NCI-H128 (cell line): ENCODE results near the gene JAG2.

ENCODE experiments used
- DNase-seq: peaks from one replicate; lab custom pipeline; 2025; ENCODE audit not compliant: unreplicated experiment; lab: John Stamatoyannopoulos, UW

The JAG2 gene

DNA sequence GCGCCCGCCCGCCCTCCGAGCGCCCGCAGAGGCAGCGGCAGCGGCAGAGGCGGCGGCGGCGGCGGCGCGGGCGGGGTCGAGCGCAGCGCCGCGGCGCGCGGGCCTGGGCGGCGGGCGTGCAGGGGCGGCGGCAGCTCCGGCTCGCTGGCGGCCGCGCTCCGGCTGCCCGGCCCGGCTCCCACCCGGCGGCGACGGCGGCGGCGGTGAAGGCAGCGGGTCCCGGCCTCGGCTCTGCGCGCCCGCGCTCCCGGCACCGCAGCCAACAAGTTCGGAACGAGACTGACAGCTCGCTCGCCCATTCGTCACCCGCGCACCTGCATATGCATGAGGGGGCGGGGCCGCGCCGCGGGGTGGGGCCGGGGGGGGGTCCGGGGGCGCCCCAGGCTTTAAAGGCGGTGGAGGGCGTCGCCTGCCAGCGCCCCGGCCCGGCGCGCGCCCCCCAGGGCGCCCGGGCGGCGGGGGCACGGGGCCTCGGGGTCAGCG lies at the start of gene JAG2:
TSS of gene JAG2 (minus strand) at position 281 of the 483 bp plus-strand sequence. CDS start 356 bp downstream, outside the sequence.
- no peak for DNase-seq

DNA sequence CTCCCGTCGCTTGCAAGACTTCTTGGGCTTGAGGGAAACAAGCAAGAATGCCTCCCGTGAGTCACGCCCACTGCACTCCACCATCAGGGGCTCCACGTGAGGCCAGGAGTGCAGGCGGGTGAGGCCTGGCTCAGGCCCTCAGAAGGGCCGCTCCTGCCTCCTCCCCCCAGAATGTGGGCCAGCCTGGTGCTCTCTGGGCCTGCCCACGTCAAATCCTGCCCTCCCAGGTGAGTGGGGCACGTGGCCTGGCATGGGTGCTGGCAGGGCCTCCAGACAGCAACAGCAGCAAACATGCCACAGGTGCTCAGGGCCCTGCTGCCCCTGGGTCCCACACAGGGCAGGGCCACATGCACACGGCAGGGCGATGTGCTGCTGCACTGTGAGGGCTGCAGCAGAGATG lies 49.2 kb upstream of the JAG2 start:
- DNase-seq, result no peak

DNA sequence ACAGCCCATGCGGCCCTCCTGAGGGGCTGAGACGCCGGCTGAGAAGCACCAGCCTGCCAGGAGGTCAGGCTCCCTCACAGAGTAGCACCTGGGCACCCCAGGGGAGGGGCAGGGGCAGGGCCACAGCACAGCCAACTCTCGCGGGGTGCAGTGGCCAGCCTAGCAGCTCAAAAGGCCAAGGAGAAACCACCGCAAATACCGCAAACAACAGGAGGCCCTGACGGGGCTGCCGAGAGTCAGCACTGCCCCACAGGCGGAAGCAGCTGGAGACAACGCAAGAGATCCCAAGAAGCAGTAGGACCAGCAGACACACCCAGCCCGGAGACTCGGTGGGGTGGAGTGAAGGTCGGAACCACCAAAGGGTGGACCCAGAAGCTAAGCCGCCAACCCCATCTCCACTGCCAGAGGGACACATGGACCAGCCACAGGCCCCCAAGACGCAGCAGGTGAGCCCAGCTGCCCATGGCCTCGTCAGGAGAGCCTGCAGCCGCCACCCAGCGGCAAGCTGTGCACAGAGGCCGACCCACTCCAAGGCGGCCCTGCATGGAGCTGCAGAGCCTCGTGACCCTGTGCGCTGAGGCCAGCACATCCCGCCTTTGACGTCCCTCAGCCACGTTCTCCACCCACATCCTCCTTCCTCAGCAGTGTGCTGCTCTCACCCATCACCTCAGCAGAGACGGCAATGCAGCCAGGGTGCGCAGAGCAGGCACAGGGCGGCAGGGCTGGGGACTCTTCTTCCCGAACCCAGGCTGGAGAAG lies 48.1 kb upstream of the JAG2 start:
- DNase-seq, result no peak

DNA sequence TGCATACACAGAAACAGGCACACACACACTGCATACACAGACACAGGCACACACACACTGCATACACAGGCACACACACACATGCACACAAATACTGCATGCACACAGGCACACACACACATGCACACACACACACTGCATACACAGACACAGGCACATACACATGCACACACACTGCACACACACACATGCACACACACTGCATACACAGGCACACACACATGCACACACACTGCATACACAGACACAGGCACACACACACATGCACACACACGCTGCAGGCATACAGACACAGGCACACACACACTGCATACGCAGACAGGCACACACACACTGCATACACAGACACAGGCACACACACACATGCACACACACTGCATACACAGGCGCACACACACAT lies 47.0 kb upstream of the JAG2 start:
- DNase-seq, result no peak

DNA sequence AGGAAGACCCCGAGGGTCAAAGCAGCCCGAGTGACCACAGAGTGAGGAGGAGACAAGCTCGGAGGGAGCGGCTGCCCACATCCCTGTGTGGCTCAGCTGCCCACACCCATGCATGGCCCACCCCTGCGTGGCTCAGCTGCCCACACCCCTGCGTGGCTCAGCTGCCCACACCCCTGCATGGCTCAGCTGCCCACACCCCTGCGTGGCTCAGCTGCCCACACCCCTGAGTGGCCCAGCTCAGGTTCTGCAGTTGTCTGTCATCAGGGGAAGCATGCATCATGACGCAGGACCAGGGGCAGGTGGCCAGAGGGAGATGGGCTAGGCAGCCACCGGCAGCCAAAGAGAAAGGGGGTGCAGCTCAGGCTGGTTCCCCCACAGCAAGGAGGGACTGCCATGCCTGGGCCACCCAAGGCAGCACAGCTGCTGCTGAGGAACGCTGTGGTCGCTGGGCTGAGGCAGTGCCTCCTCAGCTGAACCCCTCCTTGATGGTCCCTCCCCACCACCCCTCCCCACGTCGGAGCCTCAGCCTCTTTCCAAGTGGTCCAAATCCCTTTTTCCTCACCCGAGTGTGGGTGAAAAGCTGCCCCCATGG lies 45.8 kb upstream of the JAG2 start:
- no peak for DNase-seq

DNA sequence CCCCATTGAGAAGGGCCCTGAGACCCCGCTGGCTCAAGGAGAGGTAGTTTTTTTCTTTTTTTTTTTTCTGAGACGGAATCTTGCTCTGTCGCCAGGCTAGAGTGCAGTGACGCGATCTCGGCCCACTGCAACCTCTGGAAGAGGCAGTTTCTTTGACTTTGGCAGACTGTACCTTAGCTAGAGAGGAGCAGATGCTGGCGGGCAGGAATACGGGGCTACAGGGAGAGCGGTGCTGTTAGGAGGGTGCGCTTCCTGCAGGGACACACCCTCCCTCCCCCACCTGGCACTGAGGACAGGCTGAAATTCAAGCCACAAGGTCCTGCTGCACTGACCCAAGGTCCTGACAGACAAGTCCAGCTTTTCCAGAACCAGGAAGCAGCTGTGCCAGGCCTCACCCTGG lies 44.8 kb upstream of the JAG2 start:
- no peak for DNase-seq

DNA sequence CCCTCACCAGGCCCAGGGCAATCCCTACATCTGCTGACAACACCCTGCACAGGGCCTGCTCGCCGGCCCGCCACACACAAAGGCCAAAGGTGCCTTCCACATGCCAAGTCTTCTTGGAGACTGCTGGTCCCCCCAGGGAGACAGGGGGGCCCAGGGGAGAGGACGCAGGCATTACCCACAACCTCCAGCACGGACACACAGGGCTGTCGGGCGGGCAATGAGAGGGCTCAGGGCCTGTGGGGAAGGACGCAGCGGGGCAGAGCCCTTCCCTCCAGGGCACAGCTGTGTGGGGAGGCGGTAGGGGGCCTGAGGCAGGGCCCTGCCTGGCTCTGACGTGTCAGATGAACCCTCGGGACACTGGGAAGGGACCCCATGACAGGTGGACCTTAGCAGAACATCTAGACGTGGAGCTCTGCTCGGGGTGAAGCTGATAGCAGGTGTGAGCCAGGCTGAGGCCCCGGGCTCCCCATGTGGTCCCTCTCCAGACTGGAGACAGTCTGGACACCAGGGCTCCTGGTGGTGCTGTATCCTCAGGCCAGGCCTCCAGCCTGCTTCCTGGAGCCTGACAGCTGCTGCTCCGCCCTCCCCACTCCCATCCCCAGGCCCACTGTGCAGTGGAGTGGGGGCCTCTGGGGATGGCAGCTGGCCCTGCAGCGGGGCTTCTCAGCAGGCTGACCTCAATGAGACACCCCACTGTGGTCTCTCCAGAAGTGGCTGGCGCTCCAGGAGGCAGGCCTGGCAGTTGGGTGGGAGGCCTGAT lies 44.1 kb upstream of the JAG2 start:
- DNase-seq, result no peak

DNA sequence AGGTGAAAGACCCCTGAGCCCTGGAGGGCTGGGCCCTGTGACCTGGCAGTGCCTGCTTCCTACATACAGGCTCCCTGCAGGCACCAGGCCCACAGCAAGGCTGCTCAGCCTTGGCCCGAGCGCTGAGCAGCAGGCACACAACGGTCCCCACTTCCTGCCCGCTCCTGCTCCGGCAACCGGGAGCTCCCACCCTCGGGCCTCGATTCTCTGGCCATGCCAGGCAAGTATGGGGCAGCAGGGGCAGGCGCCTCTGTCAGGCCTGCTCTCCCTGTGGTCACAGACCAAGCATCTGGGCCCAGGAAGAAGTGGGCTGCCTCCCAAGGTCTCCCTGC lies 43.1 kb upstream of the JAG2 start:
- no peak for DNase-seq

DNA sequence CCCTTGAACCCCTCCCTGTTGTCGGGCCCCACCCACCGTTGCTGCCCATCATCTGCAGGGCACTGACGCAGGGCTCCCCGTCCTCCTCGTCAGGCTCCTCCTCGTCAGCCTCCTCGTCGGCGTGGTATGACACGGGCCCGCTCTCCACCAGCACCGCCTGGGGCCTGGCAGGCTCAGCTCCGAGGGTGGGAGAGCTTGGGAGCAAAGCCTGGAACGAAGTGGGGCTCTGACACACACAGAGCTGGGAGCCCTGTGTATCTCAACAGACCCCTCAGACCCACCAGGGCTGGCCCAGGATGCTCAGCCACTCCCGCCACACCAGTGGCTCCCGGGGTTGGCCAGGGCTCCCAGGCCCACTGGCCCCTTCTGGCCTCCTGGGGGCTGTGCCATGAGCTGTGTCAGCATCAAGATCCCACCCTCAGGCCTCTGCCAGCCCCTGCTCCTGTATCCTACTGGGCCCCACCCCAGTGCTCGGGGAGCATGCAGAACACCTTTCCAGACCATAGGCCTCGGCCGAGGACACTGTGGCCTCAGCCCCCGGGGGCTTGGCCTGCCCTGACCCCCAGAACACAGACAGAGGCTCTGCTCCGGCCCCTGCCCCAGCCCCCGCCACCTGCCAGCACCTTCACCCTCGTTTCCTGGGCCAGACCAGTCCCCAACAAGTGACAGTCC lies 42.6 kb upstream of the JAG2 start:
- no peak for DNase-seq

DNA sequence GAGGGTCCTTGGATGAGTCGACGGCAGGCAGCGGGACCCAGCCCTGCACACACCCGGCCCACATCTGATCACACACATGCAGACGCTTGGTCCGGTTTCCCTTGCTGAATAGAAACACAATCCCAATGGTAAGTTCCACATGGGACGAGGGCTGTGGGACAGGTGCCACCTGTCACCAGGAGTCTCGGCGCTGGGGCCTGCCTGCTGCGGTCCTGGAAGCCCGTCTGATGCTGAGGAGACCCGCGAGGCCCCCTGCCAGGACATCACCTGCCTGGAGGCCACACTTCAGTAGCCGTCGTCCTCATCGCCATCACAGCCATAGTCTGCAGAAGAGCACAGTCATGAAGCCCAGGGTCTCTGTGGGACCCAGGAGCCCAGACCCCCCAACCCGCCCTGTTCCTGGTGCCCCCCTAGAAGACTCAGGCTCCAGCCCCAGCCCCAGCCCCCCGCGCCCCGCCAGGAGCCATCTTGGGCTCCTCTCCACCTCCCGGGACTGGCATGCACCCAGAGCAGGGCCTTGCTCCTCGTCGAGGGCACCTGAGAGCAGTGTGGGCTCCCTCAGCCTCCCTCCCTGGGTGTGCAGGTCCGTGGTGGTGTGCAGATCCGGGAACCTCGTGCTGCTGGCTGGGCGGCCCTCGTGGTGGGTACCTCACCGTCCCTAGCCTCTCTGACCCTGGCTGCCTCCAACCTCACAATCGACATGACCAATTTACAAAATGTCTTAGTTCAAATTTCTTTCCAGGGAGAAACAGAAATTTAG lies 41.9 kb upstream of the JAG2 start:
- DNase-seq, result no peak

DNA sequence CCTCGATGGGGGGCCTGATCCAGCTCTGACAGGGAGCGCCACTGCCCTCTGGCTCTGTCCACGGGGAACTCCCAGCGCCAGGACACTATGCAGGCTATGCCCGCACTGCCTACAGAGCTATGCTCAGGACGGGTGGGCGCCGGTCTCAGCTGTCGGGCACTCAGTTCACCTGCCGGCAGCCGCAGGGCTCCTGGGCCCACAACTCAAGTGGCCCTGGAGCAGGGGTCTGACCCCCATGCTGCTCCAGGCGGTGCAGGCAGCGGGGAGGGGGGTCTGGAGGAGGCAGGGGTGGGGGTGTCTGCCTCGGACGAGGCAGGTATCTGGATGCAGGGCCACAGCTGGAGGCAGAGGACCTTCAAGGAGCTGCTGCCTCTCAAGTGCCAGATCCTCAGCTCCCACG lies 41.1 kb upstream of the JAG2 start:
- no peak for DNase-seq

DNA sequence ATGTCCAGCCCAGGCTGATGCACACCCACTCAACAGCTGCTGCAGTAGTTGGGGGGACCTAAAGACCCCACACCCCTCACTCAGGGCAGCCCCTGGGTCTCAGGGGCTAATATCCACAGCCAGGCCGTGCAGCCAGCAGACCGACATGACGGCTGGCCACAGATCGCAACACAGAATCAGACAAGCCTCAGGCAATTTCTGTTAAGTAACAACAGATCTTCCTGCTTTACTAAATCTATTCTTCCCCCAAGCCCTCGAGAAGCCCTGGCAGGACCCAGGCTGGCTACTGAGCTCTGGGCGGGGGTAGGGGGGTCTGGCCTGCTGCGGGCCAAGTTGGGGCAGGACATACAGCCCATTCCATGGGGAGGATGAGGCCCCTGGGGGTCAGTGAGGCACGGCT lies 40.5 kb upstream of the JAG2 start:
- no peak for DNase-seq

DNA sequence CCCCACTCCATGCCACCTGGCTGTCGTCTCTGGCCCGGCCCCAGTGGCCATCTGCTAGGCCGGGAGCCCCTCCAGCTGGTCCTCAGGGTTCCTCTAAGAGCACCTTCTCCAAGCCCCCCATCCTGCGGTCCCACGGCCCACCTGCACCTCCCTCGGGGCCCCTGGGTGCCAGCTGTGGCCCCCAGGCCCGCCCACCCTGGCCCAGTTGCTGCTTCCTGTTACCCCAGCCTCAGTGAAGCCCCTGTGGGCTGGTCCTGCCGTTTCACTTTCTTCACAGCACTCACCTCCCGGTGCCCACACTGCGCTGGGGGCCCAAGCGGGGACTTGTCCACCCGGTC lies 40.1 kb upstream of the JAG2 start:
- no peak for DNase-seq

DNA sequence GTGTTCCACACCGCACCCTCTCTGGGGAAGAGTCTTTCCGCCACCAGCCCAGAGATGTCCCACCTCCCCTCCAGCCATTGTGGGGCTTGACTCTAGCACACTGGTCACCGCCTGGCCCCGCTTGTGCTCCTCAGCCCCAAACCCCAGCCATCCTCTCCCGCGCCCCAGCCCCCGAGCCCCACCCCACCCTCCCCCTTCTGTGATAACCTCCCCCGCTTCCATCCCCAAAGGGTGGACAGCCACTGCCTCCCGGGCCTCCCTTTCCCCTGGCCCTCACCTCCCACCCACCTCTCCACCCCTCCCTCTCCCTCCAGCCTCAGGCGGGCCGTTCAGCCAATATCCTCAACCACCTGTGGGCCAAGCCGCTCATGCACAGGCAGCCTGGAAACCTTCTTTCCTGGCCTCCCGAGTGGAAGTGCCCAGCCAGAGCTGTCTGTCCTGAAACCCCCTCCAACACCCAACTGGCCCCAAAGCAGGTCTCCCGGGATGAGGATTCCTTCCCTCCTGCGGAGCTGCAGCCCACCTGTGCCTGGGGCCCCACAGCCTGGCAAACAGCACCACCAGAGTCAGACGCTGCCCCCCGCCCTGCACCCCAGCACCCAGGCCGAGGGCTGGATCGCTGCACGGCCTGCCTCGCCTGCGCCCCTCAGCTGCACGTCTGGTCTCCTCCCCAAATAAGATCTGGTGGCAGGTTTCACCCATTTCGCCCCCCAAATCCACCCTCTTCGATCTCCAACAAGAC lies 39.6 kb upstream of the JAG2 start:
- DNase-seq, result no peak

DNA sequence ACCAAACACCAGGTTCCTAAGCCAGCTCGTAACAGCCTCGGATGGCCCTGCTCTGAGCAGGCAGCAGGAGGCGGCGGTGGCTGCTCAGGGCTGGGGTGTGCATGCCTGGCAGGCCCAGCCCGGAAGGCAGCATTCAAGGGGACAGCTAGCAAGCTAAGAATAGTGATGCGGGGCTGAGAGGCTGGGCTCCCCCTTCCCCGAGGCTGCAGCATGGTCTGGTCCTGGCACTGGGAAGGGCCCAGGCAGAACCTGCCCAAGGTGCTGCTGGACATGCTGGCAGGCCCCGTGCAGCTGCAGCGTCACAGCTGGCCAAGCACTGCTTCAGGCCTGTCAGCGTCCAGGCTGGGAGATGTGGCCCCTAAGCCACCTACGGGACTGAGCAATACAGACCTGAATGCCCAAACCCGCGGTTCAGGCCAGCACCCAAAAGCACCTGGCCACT lies 38.9 kb upstream of the JAG2 start:
- DNase-seq, result no peak

DNA sequence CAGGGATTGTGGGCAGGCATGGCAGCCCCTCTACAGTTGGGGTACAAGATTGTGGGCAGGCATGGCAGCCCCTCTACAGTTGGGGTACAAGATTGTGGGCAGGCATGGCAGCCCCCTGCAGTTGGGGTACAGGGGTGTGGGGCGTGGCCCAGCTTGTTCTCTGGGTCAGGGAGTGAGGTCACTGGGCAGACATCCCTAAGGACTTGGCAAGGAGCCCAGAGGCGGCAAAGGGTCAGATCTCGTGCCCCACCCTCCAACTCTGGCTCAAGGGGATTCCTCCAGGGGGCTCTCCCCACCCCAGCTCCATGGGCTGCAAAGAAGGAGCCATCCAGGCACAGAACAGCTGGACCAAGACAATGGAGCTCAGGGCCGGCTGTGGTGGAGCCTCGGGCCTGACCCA lies 38.3 kb upstream of the JAG2 start:
- no peak for DNase-seq

DNA sequence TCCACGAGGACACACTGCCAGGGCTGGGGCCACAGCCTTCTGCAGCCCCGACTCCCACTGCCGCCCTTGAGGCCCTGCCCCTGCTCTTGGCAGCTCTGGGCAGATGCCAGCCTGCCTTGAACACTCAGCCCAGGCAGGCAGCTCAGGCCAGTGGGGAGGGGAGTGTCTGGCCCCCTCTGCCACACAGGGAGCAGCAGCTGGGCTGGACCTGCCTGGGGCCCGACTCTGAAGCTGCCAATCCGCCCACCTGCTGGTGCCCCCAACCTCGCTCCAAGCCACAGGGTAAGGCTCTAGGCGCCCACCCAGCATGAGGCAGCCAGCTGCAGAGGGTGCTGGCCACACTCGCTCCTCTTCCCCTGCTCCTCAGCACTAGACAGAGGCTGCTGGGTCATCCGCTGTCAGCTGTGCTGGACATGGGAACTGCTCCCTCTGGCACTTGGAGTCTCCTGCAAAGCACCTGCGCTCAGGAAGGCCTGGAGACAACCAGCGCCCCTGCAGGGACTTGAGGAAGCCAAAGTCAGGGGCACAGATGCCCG lies 37.2 kb upstream of the JAG2 start:
- DNase-seq, result no peak

DNA sequence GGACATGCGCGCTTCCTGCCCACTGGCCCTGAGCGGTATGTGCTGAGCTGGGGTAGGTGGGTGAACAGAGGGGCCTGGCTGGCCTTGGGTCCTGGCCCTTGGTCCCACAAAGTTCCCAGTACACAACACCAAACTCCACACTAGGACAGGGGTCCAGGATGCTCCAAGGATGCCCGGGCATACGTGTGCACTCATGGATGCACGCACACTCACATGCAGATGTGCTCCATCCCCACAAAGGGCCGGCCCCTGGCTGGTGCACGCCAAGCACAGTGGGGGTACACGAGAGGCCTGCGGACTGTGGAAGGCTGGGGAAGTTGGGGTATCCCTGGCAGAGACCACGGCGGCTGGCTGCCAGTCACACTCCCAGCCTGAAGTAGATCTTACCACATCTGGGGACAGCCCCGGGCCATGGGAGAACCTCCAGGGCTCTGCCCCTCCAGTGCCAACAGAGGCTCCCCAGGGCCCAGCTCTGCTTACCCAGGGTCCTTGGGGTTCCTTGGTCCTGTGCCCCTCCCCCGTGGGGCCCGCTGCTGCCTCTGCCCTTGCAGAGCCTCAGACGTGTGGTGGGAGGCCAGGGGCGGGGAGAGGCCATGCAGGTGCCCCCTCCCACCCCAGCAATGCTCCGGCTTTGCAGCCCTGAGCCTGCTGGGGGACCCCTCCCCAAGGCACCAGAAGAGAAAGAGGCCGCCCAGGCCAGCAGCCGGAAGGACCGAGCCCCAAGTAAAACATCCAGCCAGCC lies 36.5 kb upstream of the JAG2 start:
- DNase-seq, result no peak

DNA sequence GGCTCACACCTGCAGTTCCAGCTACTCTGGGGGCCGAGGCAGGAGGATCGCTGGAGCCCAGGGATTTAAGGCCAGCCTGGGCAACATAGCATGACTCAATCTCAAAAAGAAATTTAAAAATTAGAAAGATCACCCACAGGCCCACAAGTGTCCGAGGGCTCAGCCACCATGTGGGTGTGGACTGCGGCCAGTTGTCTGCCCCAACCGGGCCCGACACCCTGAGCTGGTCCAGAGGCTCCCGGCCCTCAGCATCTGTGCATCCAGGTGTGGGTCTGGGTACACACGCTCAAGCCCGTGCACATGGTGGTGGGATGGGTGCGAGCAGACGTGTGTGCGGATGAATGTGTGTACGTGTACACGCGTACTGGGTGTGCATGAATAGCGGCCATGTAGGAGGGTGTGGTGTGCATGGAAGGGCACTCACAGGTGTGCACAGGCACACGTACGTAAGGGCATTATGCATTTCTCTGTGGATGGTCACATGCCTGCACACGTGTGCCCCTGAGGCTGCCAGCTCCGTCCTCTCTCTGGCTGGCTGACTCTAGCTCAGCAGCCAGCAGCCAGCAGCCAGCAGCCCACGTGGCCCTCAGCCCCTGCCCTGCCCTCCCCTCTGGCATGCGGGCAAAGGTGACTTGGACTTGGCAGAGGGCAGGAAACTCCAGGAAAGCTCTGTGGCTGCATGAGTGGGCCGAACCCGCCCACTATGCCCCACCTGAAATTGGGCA lies 35.8 kb upstream of the JAG2 start:
- DNase-seq, result no peak
